Right lobe of liver (tissue), 6 donors: Measurements from ENCODE around the gene PTGER2. TPM values are rescaled to one million over a fixed set of nuclear protein-coding genes. Genes with fewer than 3 reads are reported as not detected.

ENCODE experiments used
- ATAC-seq, 4 donors: fragments of 200-7000 bp; cut with Tn5 transposase; one replicate each; pipeline ENCODE4 v1.9.1; 2020; ENCODE audit warnings: mild to moderate bottlenecking in 4 of 4, moderate library complexity in 4 of 4
- DNase-seq, 3 donors: peaks; one replicate each; pipeline ENCODE4 v3.0.0-alpha.2; 2020
- H3K27ac ChIP-seq, 3 donors: fragments of 200-600 bp; one replicate each; pipeline ENCODE4 v1.8.0; 2022
- H3K27me3 ChIP-seq, 2 donors: fragments of 200-600 bp; one replicate each; pipeline ENCODE4 v1.8.0; 2022
- H3K36me3 ChIP-seq, 4 donors: fragments of 200-600 bp; sonication (generic) in 1 of 4; one replicate each; pipeline versions ENCODE4 v1.5.1 to v1.8.0; 2017 to 2022; ENCODE audit warnings: control low read depth in 1 of 4
- H3K4me1 ChIP-seq, 4 donors: fragments of 200-600 bp; sonication (generic) in 1 of 4; one replicate each; pipeline versions ENCODE4 v1.5.1 to v1.8.0; 2017 to 2022; ENCODE audit warnings: control low read depth in 1 of 4
- H3K4me3 ChIP-seq, 3 donors: fragments of 200-600 bp; one replicate each; pipeline ENCODE4 v1.8.0; 2022
- H3K9me3 ChIP-seq, 4 donors: fragments of 200-600 bp; sonication (generic) in 1 of 4; one replicate each; pipeline versions ENCODE4 v1.5.1 to v1.8.0; 2017 to 2022; ENCODE audit warnings: control low read depth in 1 of 4
- POLR2A ChIP-seq: fragments of 450-650 bp; IDR thresholded peaks from one replicate; pipeline ENCODE4 v1.6.1; 2017; ENCODE audit warnings: antibody characterized with exemption, mild to moderate bottlenecking
- WGBS: methylation state at CpG from one replicate; pipeline ENCODE4 v1.1.6; 2018; ENCODE audit warnings: low coverage, low lambda C conversion rate; ENCODE audit not compliant: insufficient coverage; ENCODE audit errors: missing lambda C conversion rate; 5-methylcytosine and 5-hydroxymethylcytosine counted together
- intact Hi-C, 2 donors: fragments of 100-400 bp; cut with DNase I; formaldehyde crosslinking; loops; one replicate each; pipeline versions ENCODE4 v1.11.2 to v1.14.1; 2022
- total RNA-seq, 6 experiments: library from RNA; depleted of rRNA in 2 of 6; stranded (reverse); fragments of >200 nt in 2 of 6; fragmentation: NEBNext Ultra II Directional in 3 of 6; extraction: Animal tissue kit (Norgen Biotek cat#: 25700) in 3 of 6; gene quantifications; one replicate each; pipeline versions ENCODE4 v1.1.0 to v1.2.4, GENCODE V29; 2016 to 2023
- TF ChIP-seq, protein P1 (sequence below), 4 donors: fragments of 200-600 bp in 3 of 4; fragments of 450-650 bp in 1 of 4; IDR thresholded peaks; one replicate each; pipeline versions ENCODE4 v1.5.1 to v1.8.0; 2016 to 2022; ENCODE audit warnings: antibody characterized with exemption in 4 of 4, mild to moderate bottlenecking in 2 of 4
- donor health status: DM: no; HTN: yes; CAD: no.
- donor health status: DM: no; HTN: no; CAD: no.
- donor health status: DM: no; HTN: no; CAD: no.
- donor health status: DM: no; HTN: yes; CAD: no.
- donor health status: DM: no; HTN: yes; CAD: no.

PTGER2 gene
- total RNA-seq, 6 experiments from 2014 or later: 0.24 to 1.9 (median 0.51) TPM

DNA sequence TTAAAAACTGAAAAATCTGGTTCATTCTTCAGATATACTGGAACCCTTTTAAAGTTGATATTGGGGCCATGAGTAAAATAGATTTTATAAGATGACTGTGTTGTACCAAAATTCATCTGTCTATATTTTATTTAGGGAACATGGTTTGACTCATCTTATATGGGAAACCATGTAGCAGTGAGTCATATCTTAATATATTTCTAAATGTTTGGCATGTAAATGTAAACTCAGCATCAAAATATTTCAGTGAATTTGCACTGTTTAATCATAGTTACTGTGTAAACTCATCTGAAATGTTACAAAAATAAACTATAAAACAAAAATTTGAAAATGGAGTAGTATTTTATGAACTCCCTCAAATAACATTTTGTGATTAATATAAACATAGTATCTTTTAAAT is 14.2 kb downstream of the PTGER2 start:
- ATAC-seq (no peak), DNase-seq (no peak)
- no peak for TF ChIP-seq POLR2A
- TF ChIP-seq, protein P1, sequence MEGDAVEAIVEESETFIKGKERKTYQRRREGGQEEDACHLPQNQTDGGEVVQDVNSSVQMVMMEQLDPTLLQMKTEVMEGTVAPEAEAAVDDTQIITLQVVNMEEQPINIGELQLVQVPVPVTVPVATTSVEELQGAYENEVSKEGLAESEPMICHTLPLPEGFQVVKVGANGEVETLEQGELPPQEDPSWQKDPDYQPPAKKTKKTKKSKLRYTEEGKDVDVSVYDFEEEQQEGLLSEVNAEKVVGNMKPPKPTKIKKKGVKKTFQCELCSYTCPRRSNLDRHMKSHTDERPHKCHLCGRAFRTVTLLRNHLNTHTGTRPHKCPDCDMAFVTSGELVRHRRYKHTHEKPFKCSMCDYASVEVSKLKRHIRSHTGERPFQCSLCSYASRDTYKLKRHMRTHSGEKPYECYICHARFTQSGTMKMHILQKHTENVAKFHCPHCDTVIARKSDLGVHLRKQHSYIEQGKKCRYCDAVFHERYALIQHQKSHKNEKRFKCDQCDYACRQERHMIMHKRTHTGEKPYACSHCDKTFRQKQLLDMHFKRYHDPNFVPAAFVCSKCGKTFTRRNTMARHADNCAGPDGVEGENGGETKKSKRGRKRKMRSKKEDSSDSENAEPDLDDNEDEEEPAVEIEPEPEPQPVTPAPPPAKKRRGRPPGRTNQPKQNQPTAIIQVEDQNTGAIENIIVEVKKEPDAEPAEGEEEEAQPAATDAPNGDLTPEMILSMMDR (IDR thresholded peaks at IDR 0.05): no peak
- Histone ChIP-seq H3K36me3 (no peaks in the 10 kb centered on the region), H3K27ac (no peak overlapping the region), H3K9me3 (no peaks in the 10 kb centered on the region), H3K4me1 (no peaks in the 10 kb centered on the region), H3K4me3 (no peak overlapping the region), H3K27me3 (no peaks in the 10 kb centered on the region)
- intact Hi-C loops: no loop called here

DNA sequence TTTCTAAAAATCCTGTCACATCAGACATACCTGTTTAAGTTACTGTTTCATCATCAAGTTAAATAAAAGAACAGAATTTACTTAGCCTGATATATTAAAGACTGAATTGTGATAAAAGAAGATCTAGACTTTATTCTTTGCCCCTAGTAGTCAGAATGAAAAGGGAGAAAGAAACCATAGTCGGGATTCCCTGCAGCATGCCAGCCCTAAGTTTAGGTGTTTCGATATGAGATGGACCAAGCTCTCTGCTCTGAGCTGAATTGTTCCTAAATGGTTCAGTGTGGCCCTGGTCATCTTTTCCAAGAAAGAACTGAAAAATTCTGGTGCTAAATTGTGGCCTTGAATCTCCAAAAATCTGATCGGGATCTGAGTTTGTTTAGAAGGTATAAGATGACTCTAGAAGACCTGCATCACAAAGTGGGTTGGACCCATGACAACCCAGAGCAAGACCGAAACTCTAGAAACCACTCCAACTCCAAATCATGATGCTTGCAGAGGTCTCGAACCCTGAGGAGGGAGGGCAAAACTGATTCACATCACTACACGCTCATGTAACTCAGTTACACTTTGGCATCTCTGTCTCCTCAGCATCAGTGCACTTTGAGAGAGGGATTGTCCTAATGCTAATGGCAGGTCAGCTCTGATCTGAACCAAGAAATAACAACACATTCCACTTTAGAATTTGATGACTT is 15.7 kb downstream of the PTGER2 start:
- no peaks in the 10 kb centered on the region for H3K9me3 ChIP-seq
- TF ChIP-seq POLR2A: no peak
- TF ChIP-seq, protein P1 (IDR thresholded peaks at IDR 0.05): no peak
- H3K36me3 ChIP-seq: no peaks in the 10 kb centered on the region
- H3K4me1 ChIP-seq: no peaks in the 10 kb centered on the region
- DNase-seq: no peak
- ATAC-seq: no peak
- intact Hi-C loops: no loop called here
- H3K27me3 ChIP-seq: no peaks in the 10 kb centered on the region
- whole genome bisulfite sequencing: 46% methylated on average over 6 of the region's 6 CpGs
- no peak overlapping the region for H3K4me3 ChIP-seq
- H3K27ac ChIP-seq: no peak overlapping the region

DNA sequence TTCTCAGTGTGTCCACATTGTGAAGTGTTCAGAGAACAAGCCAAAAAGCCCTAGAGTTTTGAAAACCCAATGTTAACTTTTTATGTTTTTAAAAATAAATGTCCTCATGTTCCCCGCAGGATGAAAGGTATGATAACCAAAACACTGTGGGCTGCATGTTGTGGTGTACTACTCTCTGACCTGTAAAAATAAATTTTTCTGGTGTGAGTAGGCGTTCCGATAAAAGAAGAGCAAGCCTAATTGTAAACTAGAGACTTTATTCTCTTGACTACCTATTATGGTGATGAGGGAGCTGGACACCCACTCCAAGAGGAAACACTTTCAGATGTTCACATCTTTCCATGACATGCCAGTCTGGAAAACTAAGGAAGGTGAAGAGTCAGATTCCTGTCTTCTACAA is 18.2 kb downstream of the PTGER2 start:
- DNase-seq (no peak), ATAC-seq (no peak)
- Histone ChIP-seq H3K27me3 (no peaks in the 10 kb centered on the region), H3K27ac (no peak overlapping the region), H3K9me3 (no peaks in the 10 kb centered on the region), H3K36me3 (no peaks in the 10 kb centered on the region), H3K4me3 (no peak overlapping the region), H3K4me1 (no peaks in the 10 kb centered on the region)
- TF ChIP-seq POLR2A: no peak
- TF ChIP-seq, protein P1 (IDR thresholded peaks at IDR 0.05): no peak
- intact Hi-C loops: no loop called here
- WGBS: 72% methylated on average over 3 of the region's 3 CpGs

DNA sequence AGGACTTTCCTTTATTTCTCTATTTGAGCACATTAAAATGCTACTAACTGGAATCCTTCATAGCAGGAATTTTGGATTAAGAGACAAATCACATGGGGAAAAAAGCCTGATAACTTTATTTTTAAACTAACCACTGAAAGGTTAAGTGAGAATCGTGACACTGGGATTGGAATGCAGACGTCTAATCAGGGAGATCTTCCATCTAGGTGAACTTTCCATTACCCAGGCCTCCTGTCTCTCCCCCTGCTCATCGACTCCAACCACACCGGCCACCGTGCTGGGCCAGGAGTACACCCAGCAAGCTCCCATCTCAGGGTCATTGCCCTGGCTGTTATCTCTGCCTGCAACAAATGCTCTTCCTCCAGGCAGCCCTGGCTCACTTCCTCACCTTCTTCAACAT is 19.0 kb downstream of the PTGER2 start:
- intact Hi-C loops: no loop called here
- 19% methylated on average over 4 of the region's 5 CpGs for whole genome bisulfite sequencing
- TF ChIP-seq, protein P1 (IDR thresholded peaks at IDR 0.05): no peak
- TF ChIP-seq POLR2A: no peak
- H3K27ac ChIP-seq: no peak overlapping the region
- H3K36me3 ChIP-seq: no peaks in the 10 kb centered on the region
- no peaks in the 10 kb centered on the region for H3K9me3 ChIP-seq
- H3K4me3 ChIP-seq: no peak overlapping the region
- H3K27me3 ChIP-seq: no peaks in the 10 kb centered on the region
- no peak for DNase-seq
- H3K4me1 ChIP-seq: no peaks in the 10 kb centered on the region
- no peak for ATAC-seq
